ENCODE results near the gene LYG2.
"Not testable (repeated sequence)": the region's sequence is repeated elsewhere in the genome, so short reads cannot be mapped to it uniquely, and the experiment has no call there.

Gene LYG2

DNA sequence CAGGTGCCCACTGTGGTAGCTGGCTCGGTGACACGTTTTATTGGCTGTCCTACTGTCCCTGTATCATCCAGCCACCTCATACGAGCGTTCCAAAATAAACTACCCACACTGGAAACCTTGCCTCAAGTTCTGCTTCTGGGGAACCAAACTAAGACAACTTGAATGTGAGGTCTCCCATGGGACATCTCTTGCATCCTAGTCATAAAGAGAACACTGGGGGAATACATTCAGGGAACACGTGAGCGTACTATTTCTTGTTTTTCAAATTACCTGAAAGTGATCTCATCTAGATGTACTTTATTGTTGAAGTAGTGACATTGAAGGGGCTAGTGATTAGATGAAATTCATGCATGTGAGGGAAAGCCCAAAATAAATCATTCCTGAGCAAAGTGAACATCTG lies 15.0 kb downstream of the LYG2 start:
- Histone ChIP-seq H3K4me1 (no peaks in the 10 kb centered on the region), H3K4me3 (ENCODE audit: low read depth, low read length) (no peak overlapping the region), H3K36me3 (ENCODE audit: control insufficient read depth, insufficient read depth, low read length) (no peaks in the 10 kb centered on the region), H3K27ac (no peak overlapping the region), H3K27me3 (ENCODE audit: control insufficient read depth, insufficient read depth, low read length) (no peaks in the 10 kb centered on the region), H3K79me2 (no peaks in the 10 kb centered on the region), H3K4me2 (ENCODE audit: low read length) (no peak overlapping the region), H2AFZ (no peak overlapping the region), H3K9me3 (ENCODE audit: control insufficient read depth, low read length) (no peaks in the 10 kb centered on the region), H3K9ac (no peak overlapping the region)
- TF ChIP-seq, protein P1, sequence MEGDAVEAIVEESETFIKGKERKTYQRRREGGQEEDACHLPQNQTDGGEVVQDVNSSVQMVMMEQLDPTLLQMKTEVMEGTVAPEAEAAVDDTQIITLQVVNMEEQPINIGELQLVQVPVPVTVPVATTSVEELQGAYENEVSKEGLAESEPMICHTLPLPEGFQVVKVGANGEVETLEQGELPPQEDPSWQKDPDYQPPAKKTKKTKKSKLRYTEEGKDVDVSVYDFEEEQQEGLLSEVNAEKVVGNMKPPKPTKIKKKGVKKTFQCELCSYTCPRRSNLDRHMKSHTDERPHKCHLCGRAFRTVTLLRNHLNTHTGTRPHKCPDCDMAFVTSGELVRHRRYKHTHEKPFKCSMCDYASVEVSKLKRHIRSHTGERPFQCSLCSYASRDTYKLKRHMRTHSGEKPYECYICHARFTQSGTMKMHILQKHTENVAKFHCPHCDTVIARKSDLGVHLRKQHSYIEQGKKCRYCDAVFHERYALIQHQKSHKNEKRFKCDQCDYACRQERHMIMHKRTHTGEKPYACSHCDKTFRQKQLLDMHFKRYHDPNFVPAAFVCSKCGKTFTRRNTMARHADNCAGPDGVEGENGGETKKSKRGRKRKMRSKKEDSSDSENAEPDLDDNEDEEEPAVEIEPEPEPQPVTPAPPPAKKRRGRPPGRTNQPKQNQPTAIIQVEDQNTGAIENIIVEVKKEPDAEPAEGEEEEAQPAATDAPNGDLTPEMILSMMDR (IDR thresholded peaks at IDR 0.05): no peak

DNA sequence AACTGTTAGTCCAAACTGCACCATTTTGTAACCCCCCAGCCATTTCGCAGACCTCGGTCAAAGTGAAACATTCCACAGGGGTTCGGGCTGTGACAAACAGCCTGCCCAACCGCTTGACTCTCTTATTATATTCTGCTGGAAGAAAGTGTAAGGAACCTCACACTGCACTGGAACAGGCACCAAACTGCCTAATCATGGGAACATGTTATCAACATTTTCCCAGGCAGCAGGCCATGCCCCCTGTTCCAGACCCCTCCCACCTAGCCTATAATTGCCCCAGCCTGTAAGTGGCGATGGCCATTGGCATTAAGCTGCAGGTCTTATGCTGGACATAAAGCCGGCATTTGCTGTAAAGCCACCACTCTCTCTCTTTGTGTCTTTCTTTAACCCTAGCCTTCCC lies 16.9 kb downstream of the LYG2 start:
- Histone ChIP-seq H3K4me2 (ENCODE audit: low read length) (no peak overlapping the region), H3K27ac (no peak overlapping the region), H3K27me3 (ENCODE audit: control insufficient read depth, insufficient read depth, low read length) (no peaks in the 10 kb centered on the region), H2AFZ (no peak overlapping the region), H3K4me3 (ENCODE audit: low read depth, low read length) (no peak overlapping the region), H3K36me3 (ENCODE audit: control insufficient read depth, insufficient read depth, low read length) (no peaks in the 10 kb centered on the region), H3K79me2 (no peaks in the 10 kb centered on the region), H3K9ac (no peak overlapping the region), H3K4me1 (no peaks in the 10 kb centered on the region), H3K9me3 (ENCODE audit: control insufficient read depth, low read length) (no peaks in the 10 kb centered on the region)
- TF ChIP-seq, protein P1 (IDR thresholded peaks at IDR 0.05): no peak

DNA sequence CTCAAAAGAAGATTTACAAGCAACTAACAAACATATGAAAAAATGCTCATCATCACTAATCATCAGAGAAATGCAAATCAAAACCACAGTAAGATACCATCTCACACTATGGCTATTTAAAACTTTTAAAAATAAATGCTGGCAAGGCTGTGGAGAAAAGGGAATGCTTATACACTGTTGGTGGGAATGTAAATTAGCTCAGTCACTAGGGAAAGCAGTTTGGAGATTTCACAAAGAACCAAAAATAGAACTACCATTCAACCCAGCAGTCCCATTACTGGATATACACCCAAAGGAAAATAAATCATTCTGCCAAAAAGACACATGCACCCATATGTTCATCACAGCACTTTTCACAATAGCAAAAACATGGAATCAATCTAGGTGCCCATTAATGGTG lies 22.3 kb downstream of the LYG2 start:
- not testable (repeated sequence) for H3K9me3 ChIP-seq (ENCODE audit: control insufficient read depth, low read length); H3K27ac ChIP-seq

DNA sequence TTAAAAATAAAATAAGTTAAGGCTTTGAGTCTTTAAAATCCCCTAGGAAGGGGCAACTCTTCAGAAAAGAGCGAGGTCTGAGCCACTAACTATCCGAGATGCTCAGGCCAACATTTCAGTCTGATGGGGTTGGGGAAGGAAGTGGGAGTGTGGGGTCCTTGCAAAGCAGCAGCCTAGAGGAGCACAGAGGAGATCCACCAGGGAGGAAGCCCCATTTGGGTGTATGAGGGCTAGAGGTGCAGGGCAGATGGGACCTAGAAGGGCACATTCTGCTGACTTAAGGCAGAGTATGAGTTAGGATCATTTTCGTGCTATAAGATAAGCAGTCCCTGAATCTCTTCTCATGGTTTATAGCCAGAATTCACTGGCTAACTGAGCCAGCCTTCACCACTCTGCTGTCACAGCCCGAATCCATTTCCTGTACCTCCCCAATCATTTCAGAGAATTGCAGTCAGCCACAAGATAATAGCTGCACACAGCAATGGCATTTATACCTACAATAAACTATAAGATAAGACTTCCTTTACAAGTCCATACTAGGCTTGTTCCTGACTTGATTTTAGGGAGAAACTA lies 37.5 kb downstream of the LYG2 start:
- TF ChIP-seq, protein P1 (IDR thresholded peaks at IDR 0.05): no peak
- Histone ChIP-seq H3K4me2 (ENCODE audit: low read length) (no peak overlapping the region), H3K9ac (no peak overlapping the region), H3K4me3 (ENCODE audit: low read depth, low read length) (no peak overlapping the region), H2AFZ (no peak overlapping the region), H3K79me2 (no peaks in the 10 kb centered on the region), H3K4me1 (no peaks in the 10 kb centered on the region), H3K36me3 (ENCODE audit: control insufficient read depth, insufficient read depth, low read length) (no peaks in the 10 kb centered on the region), H3K27ac (no peak overlapping the region), H3K9me3 (ENCODE audit: control insufficient read depth, low read length) (no peaks in the 10 kb centered on the region), H3K27me3 (ENCODE audit: control insufficient read depth, insufficient read depth, low read length) (no peaks in the 10 kb centered on the region)

More for the DNA sequence above, 22.3 kb downstream of the LYG2 start:
- not testable (repeated sequence) for H3K4me2 ChIP-seq (ENCODE audit: low read length); H3K79me2 ChIP-seq; H2AFZ ChIP-seq; H3K27me3 ChIP-seq (ENCODE audit: control insufficient read depth, insufficient read depth, low read length); H3K4me1 ChIP-seq; H3K4me3 ChIP-seq (ENCODE audit: low read depth, low read length); H3K9ac ChIP-seq; H3K36me3 ChIP-seq (ENCODE audit: control insufficient read depth, insufficient read depth, low read length)

DNA sequence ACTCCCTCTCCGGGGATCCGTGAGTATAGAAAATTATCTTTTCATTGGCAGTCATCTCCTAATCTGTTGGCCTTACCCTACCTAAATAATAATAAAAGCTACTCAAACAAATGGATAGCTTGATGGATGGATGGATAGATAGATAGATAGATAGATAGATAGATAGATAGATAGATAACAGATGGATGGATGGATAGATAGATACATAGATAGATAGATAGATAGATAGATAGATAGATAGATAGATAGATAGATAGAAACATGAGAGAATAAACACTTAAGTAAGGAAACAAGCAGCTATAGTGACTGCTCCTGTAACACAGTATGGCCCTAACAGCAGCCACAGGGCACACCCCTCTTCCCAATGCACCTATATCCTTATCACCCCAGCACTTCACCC lies 39.4 kb downstream of the LYG2 start:
- Histone ChIP-seq H3K27me3 (ENCODE audit: control insufficient read depth, insufficient read depth, low read length) (no peaks in the 10 kb centered on the region), H3K9me3 (ENCODE audit: control insufficient read depth, low read length) (no peaks in the 10 kb centered on the region), H3K79me2 (no peaks in the 10 kb centered on the region), H3K4me2 (ENCODE audit: low read length) (no peak overlapping the region), H3K4me3 (ENCODE audit: low read depth, low read length) (no peak overlapping the region), H3K27ac (no peak overlapping the region), H3K9ac (no peak overlapping the region), H2AFZ (no peak overlapping the region), H3K36me3 (ENCODE audit: control insufficient read depth, insufficient read depth, low read length) (no peaks in the 10 kb centered on the region), H3K4me1 (no peaks in the 10 kb centered on the region)
- TF ChIP-seq, protein P1 (IDR thresholded peaks at IDR 0.05): no peak
